PFSK-1 (cell line): Measurements from ENCODE around the gene SDC4.

Experiments used
- FOXP2 ChIP-seq: optimal IDR thresholded peaks from 2 replicates; pipeline ENCODE3; 2011; ENCODE audit warnings: borderline replicate concordance, control low read depth, inconsistent platforms; ENCODE audit not compliant: insufficient read depth; ENCODE audit errors: extremely low read length, extremely low read depth
- POLR2AphosphoS5 ChIP-seq: IDR thresholded peaks from 2 replicates; pipeline ENCODE4 v1.6.1; 2012; ENCODE audit warnings: low read depth, mild to moderate bottlenecking, control low read depth, low read length, moderate library complexity
- SIN3A ChIP-seq: IDR thresholded peaks from 2 replicates; pipeline ENCODE4 v1.6.1; 2012; ENCODE audit warnings: mild to moderate bottlenecking, low read length, moderate library complexity, borderline replicate concordance; ENCODE audit not compliant: insufficient read depth
- TAF1 ChIP-seq: IDR thresholded peaks from 2 replicates; pipeline ENCODE4 v1.6.1; 2012; ENCODE audit warnings: low read length, control low read depth, borderline replicate concordance; ENCODE audit not compliant: insufficient read depth
- TF ChIP-seq, protein P1 (sequence below), 2 experiments: IDR thresholded peaks; 2 replicates each; pipeline versions ENCODE4 v1.6.1 to v1.8.0; 2011 to 2012; ENCODE audit warnings: low read depth in 2 of 2, low read length in 2 of 2, control low read depth in 1 of 2, inconsistent platforms in 1 of 2, mild to moderate bottlenecking in 1 of 2, moderate library complexity in 1 of 2; ENCODE audit not compliant: insufficient read depth in 1 of 2

Gene SDC4

DNA sequence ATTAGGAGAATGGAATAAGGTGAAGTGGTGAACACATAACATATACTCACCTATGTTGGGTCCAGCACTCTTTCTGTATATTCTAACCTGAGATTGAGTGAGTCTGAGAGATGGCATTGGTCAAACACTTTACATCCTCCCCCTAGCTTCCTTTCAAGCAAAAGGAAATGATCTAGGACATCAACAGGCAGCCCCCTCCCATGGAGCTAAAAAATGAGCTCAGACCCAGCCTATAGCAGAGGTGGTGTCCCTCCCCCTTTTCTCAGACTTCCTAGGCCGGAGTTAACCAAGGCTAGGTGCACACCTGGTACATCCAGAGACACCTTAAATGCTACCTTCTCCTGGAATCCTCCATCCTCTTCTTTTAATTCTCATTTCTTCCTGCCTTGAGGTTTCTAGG, 5.5 kb upstream of the SDC4 start:
- TF ChIP-seq POLR2AphosphoS5 (no peak), TAF1 (no peak), FOXP2 (no peak), SIN3A (no peak)
- TF ChIP-seq, protein P1, sequence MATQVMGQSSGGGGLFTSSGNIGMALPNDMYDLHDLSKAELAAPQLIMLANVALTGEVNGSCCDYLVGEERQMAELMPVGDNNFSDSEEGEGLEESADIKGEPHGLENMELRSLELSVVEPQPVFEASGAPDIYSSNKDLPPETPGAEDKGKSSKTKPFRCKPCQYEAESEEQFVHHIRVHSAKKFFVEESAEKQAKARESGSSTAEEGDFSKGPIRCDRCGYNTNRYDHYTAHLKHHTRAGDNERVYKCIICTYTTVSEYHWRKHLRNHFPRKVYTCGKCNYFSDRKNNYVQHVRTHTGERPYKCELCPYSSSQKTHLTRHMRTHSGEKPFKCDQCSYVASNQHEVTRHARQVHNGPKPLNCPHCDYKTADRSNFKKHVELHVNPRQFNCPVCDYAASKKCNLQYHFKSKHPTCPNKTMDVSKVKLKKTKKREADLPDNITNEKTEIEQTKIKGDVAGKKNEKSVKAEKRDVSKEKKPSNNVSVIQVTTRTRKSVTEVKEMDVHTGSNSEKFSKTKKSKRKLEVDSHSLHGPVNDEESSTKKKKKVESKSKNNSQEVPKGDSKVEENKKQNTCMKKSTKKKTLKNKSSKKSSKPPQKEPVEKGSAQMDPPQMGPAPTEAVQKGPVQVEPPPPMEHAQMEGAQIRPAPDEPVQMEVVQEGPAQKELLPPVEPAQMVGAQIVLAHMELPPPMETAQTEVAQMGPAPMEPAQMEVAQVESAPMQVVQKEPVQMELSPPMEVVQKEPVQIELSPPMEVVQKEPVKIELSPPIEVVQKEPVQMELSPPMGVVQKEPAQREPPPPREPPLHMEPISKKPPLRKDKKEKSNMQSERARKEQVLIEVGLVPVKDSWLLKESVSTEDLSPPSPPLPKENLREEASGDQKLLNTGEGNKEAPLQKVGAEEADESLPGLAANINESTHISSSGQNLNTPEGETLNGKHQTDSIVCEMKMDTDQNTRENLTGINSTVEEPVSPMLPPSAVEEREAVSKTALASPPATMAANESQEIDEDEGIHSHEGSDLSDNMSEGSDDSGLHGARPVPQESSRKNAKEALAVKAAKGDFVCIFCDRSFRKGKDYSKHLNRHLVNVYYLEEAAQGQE (IDR thresholded peaks at IDR 0.05; ENCODE audit: insufficient read depth in 1 of 2, low read depth in 2 of 2, low read length in 2 of 2) = no peak

DNA sequence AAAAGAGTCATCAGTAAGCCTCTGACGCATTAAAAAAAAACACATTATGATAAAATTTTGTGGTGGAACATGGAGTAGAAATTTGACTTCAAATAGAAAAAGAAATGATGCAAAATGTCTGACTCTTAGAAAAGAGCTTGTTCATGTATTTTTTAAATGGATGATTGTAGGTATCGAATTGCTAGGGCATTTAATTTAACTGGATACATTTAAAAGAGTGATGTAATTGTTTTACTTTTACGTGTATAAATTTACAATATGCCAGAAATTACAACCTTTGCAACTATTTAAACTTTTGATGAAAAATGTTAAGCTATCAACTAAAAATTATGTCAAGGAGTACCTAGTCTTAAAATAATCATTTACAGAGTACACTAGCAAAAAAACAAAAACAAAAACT, 4.5 kb upstream of the SDC4 start:
- TF ChIP-seq, protein P1 (IDR thresholded peaks at IDR 0.05; ENCODE audit: insufficient read depth in 1 of 2, low read depth in 2 of 2, low read length in 2 of 2) = no peak
- TF ChIP-seq FOXP2 (no peak), TAF1 (no peak), POLR2AphosphoS5 (no peak), SIN3A (no peak)

DNA sequence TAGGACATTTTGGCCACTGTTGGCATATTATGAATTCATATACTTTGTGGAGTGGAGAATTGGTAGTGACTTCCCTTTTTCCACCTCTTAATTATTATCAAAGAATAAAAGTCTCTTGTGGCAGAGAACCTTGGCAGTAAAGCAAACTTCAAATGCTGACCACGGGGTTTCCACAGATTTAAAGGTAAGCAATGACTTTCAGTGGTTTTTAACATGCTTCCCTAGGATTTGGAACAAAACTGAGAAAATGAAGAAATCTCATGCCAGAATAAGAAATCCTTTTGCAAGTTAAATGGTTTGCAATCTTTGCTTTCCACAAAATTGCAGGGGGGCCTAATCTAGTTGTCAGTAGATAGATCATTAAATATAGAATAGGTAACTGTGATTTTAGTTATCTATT, 2.0 kb upstream of the SDC4 start:
- TF ChIP-seq TAF1 (no peak), FOXP2 (no peak), SIN3A (no peak), POLR2AphosphoS5 (no peak)
- TF ChIP-seq, protein P1 (IDR thresholded peaks at IDR 0.05; ENCODE audit: insufficient read depth in 1 of 2, low read depth in 2 of 2, low read length in 2 of 2) = no peak

DNA sequence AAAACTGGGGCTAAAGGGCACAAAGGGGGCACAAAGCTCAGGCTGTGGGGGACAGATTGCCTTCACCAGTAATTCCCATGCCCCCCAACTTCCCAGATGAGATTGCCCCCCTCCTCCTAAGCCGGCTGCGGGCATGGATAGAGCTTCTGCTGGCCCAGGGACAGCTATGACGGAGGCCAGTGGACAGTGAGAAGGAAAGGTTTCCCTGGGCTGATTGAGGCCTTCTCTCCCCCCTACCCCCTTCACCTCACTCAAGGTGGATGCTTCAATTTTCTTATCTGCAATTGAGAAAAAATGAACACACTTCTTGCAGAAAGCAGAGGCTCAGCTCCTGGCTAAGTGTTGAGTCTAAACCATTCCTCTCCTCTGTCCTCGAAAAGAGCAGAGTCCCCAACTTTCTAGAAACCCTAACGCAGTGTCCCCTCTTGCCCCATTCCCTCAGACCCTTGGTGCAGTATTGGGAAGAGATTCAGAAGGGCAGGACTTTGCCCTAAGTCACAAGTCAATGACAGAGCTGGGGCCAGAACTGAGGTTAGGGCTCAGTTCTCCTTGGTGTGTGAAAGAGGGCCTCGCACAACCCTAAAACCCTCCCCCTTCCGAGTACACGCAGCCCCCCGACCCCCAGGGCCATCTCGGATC, 808 bp downstream of the SDC4 start:
- no peak for TF ChIP-seq POLR2AphosphoS5
- TF ChIP-seq, protein P1 (IDR thresholded peaks at IDR 0.05; ENCODE audit: insufficient read depth in 1 of 2, low read depth in 2 of 2, low read length in 2 of 2) = no peak
- TF ChIP-seq FOXP2 = no peak
- TF ChIP-seq SIN3A = no peak
- no peak for TF ChIP-seq TAF1
